Measurements from ENCODE around the gene FAP.

FAP gene

GRCh38 chr2:162252153-162252552 lies 8.9 kb upstream of the FAP start:
- TF ChIP-seq, protein P1, sequence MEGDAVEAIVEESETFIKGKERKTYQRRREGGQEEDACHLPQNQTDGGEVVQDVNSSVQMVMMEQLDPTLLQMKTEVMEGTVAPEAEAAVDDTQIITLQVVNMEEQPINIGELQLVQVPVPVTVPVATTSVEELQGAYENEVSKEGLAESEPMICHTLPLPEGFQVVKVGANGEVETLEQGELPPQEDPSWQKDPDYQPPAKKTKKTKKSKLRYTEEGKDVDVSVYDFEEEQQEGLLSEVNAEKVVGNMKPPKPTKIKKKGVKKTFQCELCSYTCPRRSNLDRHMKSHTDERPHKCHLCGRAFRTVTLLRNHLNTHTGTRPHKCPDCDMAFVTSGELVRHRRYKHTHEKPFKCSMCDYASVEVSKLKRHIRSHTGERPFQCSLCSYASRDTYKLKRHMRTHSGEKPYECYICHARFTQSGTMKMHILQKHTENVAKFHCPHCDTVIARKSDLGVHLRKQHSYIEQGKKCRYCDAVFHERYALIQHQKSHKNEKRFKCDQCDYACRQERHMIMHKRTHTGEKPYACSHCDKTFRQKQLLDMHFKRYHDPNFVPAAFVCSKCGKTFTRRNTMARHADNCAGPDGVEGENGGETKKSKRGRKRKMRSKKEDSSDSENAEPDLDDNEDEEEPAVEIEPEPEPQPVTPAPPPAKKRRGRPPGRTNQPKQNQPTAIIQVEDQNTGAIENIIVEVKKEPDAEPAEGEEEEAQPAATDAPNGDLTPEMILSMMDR (IDR thresholded peaks at IDR 0.05; ENCODE audit: unreplicated experiment in 3 of 3), result no peak
- H3K27me3 Mint-ChIP-seq (ENCODE audit: low read depth), result no peaks in the 10 kb centered on the region
- H3K9me3 Mint-ChIP-seq, result peaks cover 13% of the 10 kb centered on the region
- no peaks in the 10 kb centered on the region for H3K36me3 Mint-ChIP-seq (ENCODE audit: low read depth)
- H3K4me1 Mint-ChIP-seq, result peaks cover 28% of the 10 kb centered on the region
- peak overlapping the region; percentile 2 to 79 (median 76) for H3K27ac Mint-ChIP-seq
- H3K4me3 Mint-ChIP-seq, result no peak overlapping the region

- Mint-ChIP-seq H3K4me3 (no peak overlapping the region), H3K9me3 (peaks cover 13% of the 10 kb centered on the region), H3K27ac (peak overlapping the region; percentile 54 to 94 (median 77)), H3K4me1 (peaks cover 37% of the 10 kb centered on the region), H3K27me3 (ENCODE audit: low read depth) (no peaks in the 10 kb centered on the region), H3K36me3 (ENCODE audit: low read depth) (no peaks in the 10 kb centered on the region)
- TF ChIP-seq, protein P1 (IDR thresholded peaks at IDR 0.05; ENCODE audit: unreplicated experiment in 3 of 3), result no peak
Observed at GRCh38 chr2:162245781-162246180, 2.5 kb upstream of the FAP start.

GRCh38 chr2:162245061-162245460 lies 1.8 kb upstream of the FAP start:
- H3K4me3 Mint-ChIP-seq, result peak overlapping the region in 1 of 3 experiments; percentile 12
- no peaks in the 10 kb centered on the region for H3K27me3 Mint-ChIP-seq (ENCODE audit: low read depth)
- peaks cover 6% of the 10 kb centered on the region for H3K36me3 Mint-ChIP-seq (ENCODE audit: low read depth)
- H3K4me1 Mint-ChIP-seq, result peaks cover 44% of the 10 kb centered on the region
- H3K9me3 Mint-ChIP-seq, result peaks cover 11% of the 10 kb centered on the region
- H3K27ac Mint-ChIP-seq, result peak overlapping the region; percentile 82 to 94 (median 92)
- TF ChIP-seq, protein P1 (IDR thresholded peaks at IDR 0.05; ENCODE audit: unreplicated experiment in 3 of 3), result no peak

DNA sequence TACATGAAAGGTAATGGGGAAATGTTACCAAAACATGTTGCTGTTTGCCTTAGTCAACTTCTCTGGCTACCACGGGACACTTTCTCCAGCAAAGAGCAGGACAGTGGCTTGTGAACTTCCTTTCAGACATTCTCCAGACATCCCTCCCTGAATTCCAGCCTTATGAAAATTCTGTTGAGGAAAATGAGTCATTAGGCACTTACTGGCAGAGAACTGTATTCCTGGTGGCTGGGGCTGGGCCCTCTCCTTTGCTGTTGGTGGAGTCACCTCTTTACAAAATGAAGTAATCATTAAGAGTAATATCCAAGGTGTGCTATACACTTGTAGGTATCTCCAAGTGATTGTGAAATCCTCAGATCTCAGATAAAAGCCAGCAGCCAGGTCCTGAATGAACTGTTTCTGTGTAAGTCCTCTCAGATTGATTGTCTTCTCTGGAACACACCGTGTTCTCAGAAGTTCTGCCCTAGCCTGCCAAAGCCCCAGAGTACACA lies 1.3 kb upstream of the FAP start:
- Mint-ChIP-seq H3K27ac (peak overlapping the region; percentile 82 to 94 (median 92)), H3K4me1 (peaks cover 44% of the 10 kb centered on the region), H3K9me3 (peaks cover 11% of the 10 kb centered on the region), H3K36me3 (ENCODE audit: low read depth) (peaks cover 10% of the 10 kb centered on the region), H3K4me3 (peak overlapping the region in 2 of 3 experiments; percentile 55 to 66), H3K27me3 (ENCODE audit: low read depth) (no peaks in the 10 kb centered on the region)
- TF ChIP-seq, protein P1 (IDR thresholded peaks at IDR 0.05; ENCODE audit: unreplicated experiment in 3 of 3), result no peak

DNA sequence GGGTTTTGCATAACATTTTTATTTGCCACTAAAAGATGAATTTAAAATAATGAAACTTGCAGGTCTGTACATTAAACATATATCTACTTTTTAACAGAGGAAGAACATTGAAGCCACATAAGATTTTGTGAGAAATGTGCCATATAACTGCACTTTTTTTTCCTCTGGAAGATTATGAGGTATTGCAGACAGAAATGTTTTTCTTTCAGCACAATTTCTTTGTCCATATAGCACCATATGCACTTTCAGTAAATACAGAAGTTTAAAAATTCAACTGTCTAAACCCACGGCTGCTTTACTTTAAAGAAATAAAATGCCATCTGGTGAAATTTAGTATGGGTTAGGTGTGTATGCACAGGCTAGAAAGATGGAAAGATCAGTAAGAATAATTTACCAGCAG lies 470 bp upstream of the FAP start:
- H3K27ac Mint-ChIP-seq, result peak overlapping the region; percentile 94 to 97 (median 95)
- TF ChIP-seq, protein P1 (IDR thresholded peaks at IDR 0.05; ENCODE audit: unreplicated experiment in 3 of 3), result no peak
- peak overlapping the region; percentile 85 to 90 (median 86) for H3K4me3 Mint-ChIP-seq
- peaks cover 19% of the 10 kb centered on the region for H3K36me3 Mint-ChIP-seq (ENCODE audit: low read depth)
- H3K9me3 Mint-ChIP-seq, result peaks cover 6% of the 10 kb centered on the region
- peaks cover 44% of the 10 kb centered on the region for H3K4me1 Mint-ChIP-seq
- no peaks in the 10 kb centered on the region for H3K27me3 Mint-ChIP-seq (ENCODE audit: low read depth)

GRCh38 chr2:162242586-162243280 lies 512 bp downstream of the FAP start:
- peaks cover 3% of the 10 kb centered on the region for H3K9me3 Mint-ChIP-seq
- peak overlapping the region; percentile 85 to 90 (median 86) for H3K4me3 Mint-ChIP-seq
- peaks cover 44% of the 10 kb centered on the region for H3K4me1 Mint-ChIP-seq
- TF ChIP-seq, protein P1 (IDR thresholded peaks at IDR 0.05; ENCODE audit: unreplicated experiment in 3 of 3), result no peak
- peaks cover 26% of the 10 kb centered on the region for H3K36me3 Mint-ChIP-seq (ENCODE audit: low read depth)
- H3K27me3 Mint-ChIP-seq (ENCODE audit: low read depth), result no peaks in the 10 kb centered on the region
- H3K27ac Mint-ChIP-seq, result peak overlapping the region; percentile 94 to 97 (median 95)

Measured in nephron (organoid).